ENCODE measurements around the gene PSENEN. TPM values are rescaled to one million over a fixed set of nuclear protein-coding genes. Genes with fewer than 3 reads are reported as not detected.
"Not testable (repeated sequence)": the region's sequence is repeated elsewhere in the genome, so short reads cannot be mapped to it uniquely, and the experiment has no call there.

The PSENEN gene
- polyA plus RNA-seq, 1 donor (not counting 4 experiments of a cell fraction or from before 2014, with no cell fraction given) = 36.2 TPM

- H3K4me3 ChIP-seq (ENCODE audit: control insufficient read depth in 2 of 3, extremely low read depth in 1 of 3, insufficient read depth in 2 of 3, low read depth in 1 of 3, low read length in 3 of 3) = no peak overlapping the region
- no peak for TF ChIP-seq EZH2 (IDR thresholded peaks at IDR 0.05; ENCODE audit: low read length)
- peaks cover 8% of the 10 kb centered on the region for H3K4me1 ChIP-seq (ENCODE audit: control insufficient read depth, extremely low read depth, insufficient read depth, low read length)
- H3K27me3 ChIP-seq (ENCODE audit: control insufficient read depth, extremely low read depth, insufficient read depth, low read length) = no peaks in the 10 kb centered on the region
- FAIRE-seq (no peak), DNase-seq (ENCODE audit: low read depth, low spot score) (no peak)
- peaks cover 47% of the 10 kb centered on the region for H3K79me2 ChIP-seq (ENCODE audit: control insufficient read depth, insufficient read depth, low read length)
- H3K9ac ChIP-seq (ENCODE audit: control insufficient read depth, extremely low read depth, insufficient read depth, low read length) = no peak overlapping the region
- peaks cover 49 to 50% of the 10 kb centered on the region in 2 experiments for H3K36me3 ChIP-seq (ENCODE audit: control insufficient read depth in 2 of 2, extremely low read depth in 1 of 2, insufficient read depth in 2 of 2, low read length in 2 of 2)
- H3K27ac ChIP-seq (ENCODE audit: control insufficient read depth, insufficient read depth, low read length) = no peak overlapping the region
- no peak overlapping the region for H3K4me2 ChIP-seq (ENCODE audit: control insufficient read depth, extremely low read depth, insufficient read depth, low read depth, low read length)
- no peak overlapping the region for H2AFZ ChIP-seq (ENCODE audit: control insufficient read depth, low read length)
- no peaks in the 10 kb centered on the region for H3K9me1 ChIP-seq (ENCODE audit: control insufficient read depth, extremely low read depth, insufficient read depth, low read length)
- H3K9me3 ChIP-seq (ENCODE audit: control insufficient read depth, low read depth, low read length) = no peaks in the 10 kb centered on the region
- H4K20me1 ChIP-seq (ENCODE audit: control insufficient read depth, extremely low read depth, insufficient read depth, low read length) = peaks cover 4% of the 10 kb centered on the region
- dilution Hi-C loops (cut with MboI; ENCODE audit: extremely low pct_ligation_motif_present, low sequenced_read_pairs) = no loop called here
Measured at GRCh38 chr19:35722897-35723296, 22.6 kb upstream of the PSENEN start.

- no peak for TF ChIP-seq EZH2 (IDR thresholded peaks at IDR 0.05; ENCODE audit: low read length)
- peaks cover 8% of the 10 kb centered on the region for H3K4me1 ChIP-seq (ENCODE audit: control insufficient read depth, extremely low read depth, insufficient read depth, low read length)
- no peak overlapping the region for H3K4me2 ChIP-seq (ENCODE audit: control insufficient read depth, extremely low read depth, insufficient read depth, low read depth, low read length)
- H4K20me1 ChIP-seq (ENCODE audit: control insufficient read depth, extremely low read depth, insufficient read depth, low read length) = peaks cover 4% of the 10 kb centered on the region
- DNase-seq (ENCODE audit: low read depth, low spot score) = no peak
- H3K36me3 ChIP-seq (ENCODE audit: control insufficient read depth in 2 of 2, extremely low read depth in 1 of 2, insufficient read depth in 2 of 2, low read length in 2 of 2) = peaks cover 56 to 57% of the 10 kb centered on the region in 2 experiments
- no peak overlapping the region for H3K4me3 ChIP-seq (ENCODE audit: control insufficient read depth in 2 of 3, extremely low read depth in 1 of 3, insufficient read depth in 2 of 3, low read depth in 1 of 3, low read length in 3 of 3)
- H3K9me1 ChIP-seq (ENCODE audit: control insufficient read depth, extremely low read depth, insufficient read depth, low read length) = no peaks in the 10 kb centered on the region
- H3K27ac ChIP-seq (ENCODE audit: control insufficient read depth, insufficient read depth, low read length) = no peak overlapping the region
- no peak for FAIRE-seq
- H3K79me2 ChIP-seq (ENCODE audit: control insufficient read depth, insufficient read depth, low read length) = peaks cover 42% of the 10 kb centered on the region
- H3K27me3 ChIP-seq (ENCODE audit: control insufficient read depth, extremely low read depth, insufficient read depth, low read length) = no peaks in the 10 kb centered on the region
- H3K9me3 ChIP-seq (ENCODE audit: control insufficient read depth, low read depth, low read length) = no peaks in the 10 kb centered on the region
- dilution Hi-C loops (cut with MboI; ENCODE audit: extremely low pct_ligation_motif_present, low sequenced_read_pairs) = no loop called here
- H3K9ac ChIP-seq (ENCODE audit: control insufficient read depth, extremely low read depth, insufficient read depth, low read length) = no peak overlapping the region
- no peak overlapping the region for H2AFZ ChIP-seq (ENCODE audit: control insufficient read depth, low read length)
Measured at GRCh38 chr19:35723671-35724070, 21.8 kb upstream of the PSENEN start.

GRCh38 chr19:35724132-35724531 is 21.3 kb upstream of the PSENEN start:
- H3K9ac ChIP-seq (ENCODE audit: control insufficient read depth, extremely low read depth, insufficient read depth, low read length); dilution Hi-C loops (cut with MboI; ENCODE audit: extremely low pct_ligation_motif_present, low sequenced_read_pairs); FAIRE-seq: not testable (repeated sequence)

More at GRCh38 chr19:35724132-35724531, 21.3 kb upstream of the PSENEN start:
- H2AFZ ChIP-seq (ENCODE audit: control insufficient read depth, low read length); H3K27ac ChIP-seq (ENCODE audit: control insufficient read depth, insufficient read depth, low read length); H3K4me1 ChIP-seq (ENCODE audit: control insufficient read depth, extremely low read depth, insufficient read depth, low read length); H3K4me2 ChIP-seq (ENCODE audit: control insufficient read depth, extremely low read depth, insufficient read depth, low read depth, low read length); H3K9me1 ChIP-seq (ENCODE audit: control insufficient read depth, extremely low read depth, insufficient read depth, low read length); H4K20me1 ChIP-seq (ENCODE audit: control insufficient read depth, extremely low read depth, insufficient read depth, low read length); DNase-seq (ENCODE audit: low read depth, low spot score); H3K4me3 ChIP-seq (ENCODE audit: control insufficient read depth in 2 of 3, extremely low read depth in 1 of 3, insufficient read depth in 2 of 3, low read depth in 1 of 3, low read length in 3 of 3); H3K9me3 ChIP-seq (ENCODE audit: control insufficient read depth, low read depth, low read length); H3K27me3 ChIP-seq (ENCODE audit: control insufficient read depth, extremely low read depth, insufficient read depth, low read length): not testable (repeated sequence)
- H3K36me3 ChIP-seq (ENCODE audit: control insufficient read depth in 2 of 2, extremely low read depth in 1 of 2, insufficient read depth in 2 of 2, low read length in 2 of 2) = peaks cover 60 to 62% of the 10 kb centered on the region in 2 experiments
- peaks cover 37% of the 10 kb centered on the region for H3K79me2 ChIP-seq (ENCODE audit: control insufficient read depth, insufficient read depth, low read length)

Measured in keratinocyte (primary cell).